ENCODE measurements around the gene ZNF316.

ZNF316 gene

DNA sequence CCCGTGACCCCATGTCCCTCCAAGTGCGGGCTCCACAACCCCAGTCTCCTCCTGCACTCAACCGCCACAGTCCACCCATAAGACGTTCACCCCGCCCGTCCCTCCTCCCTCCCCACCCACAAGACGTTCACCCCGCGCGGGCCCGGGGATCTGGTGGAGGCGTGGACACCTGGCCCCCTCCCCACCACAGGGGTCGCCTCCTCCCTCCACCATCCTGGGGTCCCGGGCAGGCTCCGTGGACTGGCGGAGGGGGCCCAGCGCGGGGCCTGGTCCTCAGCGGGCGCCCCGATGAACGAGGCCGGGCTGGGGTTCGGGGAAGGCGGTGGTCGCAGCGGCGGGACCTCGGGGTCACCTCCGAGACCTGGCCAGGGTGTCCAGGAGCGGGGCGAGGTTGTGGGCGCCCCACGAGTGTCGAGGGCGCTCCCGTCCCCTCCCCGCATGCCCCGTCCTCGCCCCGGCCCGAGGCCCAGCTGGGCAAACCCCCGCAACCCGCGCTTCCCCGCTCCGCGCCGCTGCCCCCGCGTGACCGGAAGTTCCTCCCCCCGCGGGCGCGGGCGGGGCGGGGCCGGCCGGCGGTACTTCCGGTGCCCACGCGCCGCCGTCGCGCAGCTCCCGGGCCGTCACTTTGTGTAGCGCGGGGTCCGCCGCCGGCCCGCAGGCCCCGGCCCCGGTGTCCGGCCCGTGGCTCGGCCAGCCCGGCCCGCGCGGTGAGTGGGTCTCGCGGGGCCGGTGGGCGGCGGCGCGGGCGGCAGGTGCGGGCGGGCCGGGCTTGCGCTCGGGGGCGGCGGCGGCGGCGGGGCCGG, at the start of gene ZNF316:
TSS of gene ZNF316 (plus strand) at position 578 of the 803 bp plus-strand sequence. CDS start 5,092 bp downstream, outside the sequence.
- Histone ChIP-seq H3K79me2 (ENCODE audit: insufficient read depth, low read depth) (no peaks in the 10 kb centered on the region; the same call in 1 of the 2 replicates), H2AFZ (ENCODE audit: low read depth) (peak within 1 kb of the TSS; percentile 71), H3K27me3 (ENCODE audit: insufficient read depth, low read depth) (no peaks in the 10 kb centered on the region), H3K4me3 (IDR thresholded peaks at IDR 0.05; ENCODE audit: insufficient read depth, low read depth, low read length) (no peak within 1 kb of the TSS), H3K36me3 (ENCODE audit: insufficient read depth) (peaks cover 3% of the 10 kb centered on the region; the same call in 1 of the 2 replicates), H4K20me1 (ENCODE audit: insufficient read depth) (no peaks in the 10 kb centered on the region), H3K27ac (no peak within 1 kb of the TSS), H3K4me2 (peak within 1 kb of the TSS; percentile 88), H3K4me1 (ENCODE audit: low read depth, poor library complexity, severe bottlenecking) (no peaks in the 10 kb centered on the region), H3K9ac (peak within 1 kb of the TSS; percentile 75)
- no peak for TF ChIP-seq CTCF (conservative IDR thresholded peaks at IDR 0.05; ENCODE audit: low read depth, low read length)

DNA sequence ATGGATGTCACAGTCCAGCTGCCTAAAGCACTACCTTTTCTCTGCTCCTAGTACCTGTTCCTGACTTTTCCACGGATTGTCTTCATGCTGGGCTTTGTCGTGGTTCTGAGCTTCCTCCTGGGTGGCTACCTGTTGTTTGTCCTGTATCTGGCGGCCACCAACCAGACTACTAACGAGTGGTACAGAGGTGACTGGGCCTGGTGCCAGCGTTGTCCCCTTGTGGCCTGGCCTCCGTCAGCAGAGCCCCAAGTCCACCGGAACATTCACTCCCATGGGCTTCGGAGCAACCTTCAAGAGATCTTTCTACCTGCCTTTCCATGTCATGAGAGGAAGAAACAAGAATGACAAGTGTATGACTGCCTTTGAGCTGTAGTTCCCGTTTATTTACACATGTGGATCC, 48.6 kb upstream of the ZNF316 start:
- H3K27me3 ChIP-seq (ENCODE audit: insufficient read depth, low read depth) = no peaks in the 10 kb centered on the region
- no peak overlapping the region for H3K4me3 ChIP-seq (IDR thresholded peaks at IDR 0.05; ENCODE audit: insufficient read depth, low read depth, low read length)
- H3K79me2 ChIP-seq (ENCODE audit: insufficient read depth, low read depth) = peaks cover 16% of the 10 kb centered on the region
- TF ChIP-seq CTCF (conservative IDR thresholded peaks at IDR 0.05; ENCODE audit: low read depth, low read length) = no peak
- H3K4me2 ChIP-seq = no peak overlapping the region
- peaks cover 14% of the 10 kb centered on the region for H3K4me1 ChIP-seq (ENCODE audit: low read depth, poor library complexity, severe bottlenecking)
- H3K9ac ChIP-seq = no peak overlapping the region
- no peak overlapping the region for H2AFZ ChIP-seq (ENCODE audit: low read depth)
- H3K36me3 ChIP-seq (ENCODE audit: insufficient read depth) = peaks cover 4% of the 10 kb centered on the region; the same call in 1 of the 2 replicates
- H3K27ac ChIP-seq = no peak overlapping the region
- H4K20me1 ChIP-seq (ENCODE audit: insufficient read depth) = no peaks in the 10 kb centered on the region

- H3K27me3 ChIP-seq (ENCODE audit: insufficient read depth, low read depth) = no peaks in the 10 kb centered on the region
- no peak overlapping the region for H3K4me3 ChIP-seq (IDR thresholded peaks at IDR 0.05; ENCODE audit: insufficient read depth, low read depth, low read length)
- no peaks in the 10 kb centered on the region for H4K20me1 ChIP-seq (ENCODE audit: insufficient read depth)
- H3K9ac ChIP-seq = peak overlapping the region; percentile 14; the same call in 1 of the 2 replicates
- H2AFZ ChIP-seq (ENCODE audit: low read depth) = peak overlapping the region; percentile 93
- peak overlapping the region; percentile 53 for H3K4me2 ChIP-seq
- H3K36me3 ChIP-seq (ENCODE audit: insufficient read depth) = peaks cover 4% of the 10 kb centered on the region; the same call in 1 of the 2 replicates
- peaks cover 14% of the 10 kb centered on the region for H3K4me1 ChIP-seq (ENCODE audit: low read depth, poor library complexity, severe bottlenecking)
- H3K79me2 ChIP-seq (ENCODE audit: insufficient read depth, low read depth) = peaks cover 16% of the 10 kb centered on the region
- 0 out of 2 replicates have a peak, but pooled peaks have one; percentile 13 for TF ChIP-seq CTCF (conservative IDR thresholded peaks at IDR 0.05; ENCODE audit: low read depth, low read length)
- no peak overlapping the region for H3K27ac ChIP-seq
Measured at GRCh38 chr7:6589151-6589828, 47.8 kb upstream of the ZNF316 start.

- Histone ChIP-seq H3K9ac (peak within 1 kb of the TSS; percentile 35), H3K4me2 (peak within 1 kb of the TSS; percentile 68), H3K4me1 (ENCODE audit: low read depth, poor library complexity, severe bottlenecking) (peaks cover 14% of the 10 kb centered on the region), H3K36me3 (ENCODE audit: insufficient read depth) (peaks cover 4% of the 10 kb centered on the region; the same call in 1 of the 2 replicates), H4K20me1 (ENCODE audit: insufficient read depth) (no peaks in the 10 kb centered on the region), H3K79me2 (ENCODE audit: insufficient read depth, low read depth) (peaks cover 16% of the 10 kb centered on the region), H3K27me3 (ENCODE audit: insufficient read depth, low read depth) (no peaks in the 10 kb centered on the region), H3K27ac (peak within 1 kb of the TSS; percentile 42), H2AFZ (ENCODE audit: low read depth) (peak within 1 kb of the TSS; percentile 93), H3K4me3 (IDR thresholded peaks at IDR 0.05; ENCODE audit: insufficient read depth, low read depth, low read length) (no peak within 1 kb of the TSS)
- TF ChIP-seq CTCF (conservative IDR thresholded peaks at IDR 0.05; ENCODE audit: low read depth, low read length) = no peak
Measured at GRCh38 chr7:6589829-6590644, 47.1 kb upstream of the ZNF316 start, which contains the start of gene INTS15. Gene INTS15 (plus strand): TSS chr7:6590021. CDS start chr7:6590284, 263 bp downstream.
